KMS-11 (cell line): ENCODE measurements around the gene ZBTB7C.
A peak's percentile ranks its signal among the peaks of the same experiment; 100 is the strongest.

Experiments used
- H2AFZ ChIP-seq: fragments of 200-600 bp; sonication (generic); 2 replicates; pipeline ENCODE4 v1.6.1; 2016; ENCODE audit warnings: antibody characterized with exemption, mixed run types, low read depth
- H3K27ac ChIP-seq: fragments of 200-600 bp; sonication (generic); 2 replicates; pipeline ENCODE4 v1.6.1; 2016; ENCODE audit warnings: mild to moderate bottlenecking, mixed run types
- H3K27me3 ChIP-seq: fragments of 200-600 bp; sonication (generic); 2 replicates; pipeline ENCODE4 v1.6.1; 2017; ENCODE audit warnings: mild to moderate bottlenecking, low read depth, mixed run types, moderate library complexity; ENCODE audit not compliant: insufficient read depth
- H3K36me3 ChIP-seq: fragments of 200-600 bp; sonication (generic); 2 replicates; pipeline ENCODE4 v1.6.1; 2017; ENCODE audit warnings: mild to moderate bottlenecking, mixed run types; ENCODE audit not compliant: insufficient read depth
- H3K4me1 ChIP-seq: fragments of 200-600 bp; sonication (generic); 2 replicates; pipeline ENCODE4 v1.6.1; 2016; ENCODE audit warnings: mild to moderate bottlenecking, low read depth, mixed run types; ENCODE audit not compliant: poor library complexity, severe bottlenecking
- H3K4me2 ChIP-seq: fragments of 200-600 bp; sonication (generic); 2 replicates; pipeline ENCODE4 v1.7.0; 2016; ENCODE audit warnings: mild to moderate bottlenecking, mixed run types
- H3K4me3 ChIP-seq: fragments of 200-600 bp; sonication (generic); IDR thresholded peaks from 2 replicates; pipeline ENCODE4 v1.6.1; 2017; ENCODE audit warnings: low read depth, low read length, mixed read lengths; ENCODE audit not compliant: insufficient read depth
- H3K79me2 ChIP-seq: fragments of 200-600 bp; sonication (generic); 2 replicates; pipeline ENCODE4 v1.6.1; 2016; ENCODE audit warnings: low read depth, mixed run types; ENCODE audit not compliant: insufficient read depth
- H3K9ac ChIP-seq: fragments of 200-600 bp; sonication (generic); 2 replicates; pipeline ENCODE4 v1.6.1; 2016; ENCODE audit warnings: mild to moderate bottlenecking, mixed run types
- H4K20me1 ChIP-seq: fragments of 200-600 bp; sonication (generic); 2 replicates; pipeline ENCODE4 v1.6.1; 2016; ENCODE audit warnings: mild to moderate bottlenecking, mixed run types; ENCODE audit not compliant: insufficient read depth
- CTCF ChIP-seq: fragments of 200-600 bp; sonication (generic); conservative IDR thresholded peaks from 2 replicates; pipeline ENCODE4 v1.6.1; 2017; ENCODE audit warnings: low read depth, mild to moderate bottlenecking, antibody characterized with exemption, low read length, moderate library complexity, mixed read lengths

The ZBTB7C gene

GRCh38 chr18:47997338-47997780 lies 411.8 kb downstream of the ZBTB7C start:
- Histone ChIP-seq H3K79me2 (no peaks in the 10 kb centered on the region), H3K4me2 (no peak overlapping the region), H3K27ac (no peak overlapping the region), H2AFZ (no peak overlapping the region), H3K4me3 (no peak overlapping the region), H3K9ac (no peak overlapping the region), H3K27me3 (no peaks in the 10 kb centered on the region), H3K36me3 (no peaks in the 10 kb centered on the region), H3K4me1 (no peaks in the 10 kb centered on the region), H4K20me1 (no peaks in the 10 kb centered on the region)
- peak; percentile 80 for TF ChIP-seq CTCF

- Histone ChIP-seq H3K4me2 (no peak overlapping the region), H3K27ac (no peak overlapping the region), H3K36me3 (no peaks in the 10 kb centered on the region), H2AFZ (no peak overlapping the region), H4K20me1 (no peaks in the 10 kb centered on the region), H3K4me1 (no peaks in the 10 kb centered on the region), H3K79me2 (no peaks in the 10 kb centered on the region), H3K9ac (no peak overlapping the region), H3K4me3 (no peak overlapping the region), H3K27me3 (no peaks in the 10 kb centered on the region)
- TF ChIP-seq CTCF: no peak
These were observed 413.1 kb downstream of the ZBTB7C start for GRCh38 chr18:47996091-47996541.

- no peak overlapping the region for H3K9ac ChIP-seq
- H2AFZ ChIP-seq: no peak overlapping the region
- no peaks in the 10 kb centered on the region for H3K36me3 ChIP-seq
- H3K79me2 ChIP-seq: no peaks in the 10 kb centered on the region
- H4K20me1 ChIP-seq: no peaks in the 10 kb centered on the region
- no peak for TF ChIP-seq CTCF
- H3K27ac ChIP-seq: no peak overlapping the region
- H3K4me3 ChIP-seq: no peak overlapping the region
- H3K4me2 ChIP-seq: no peak overlapping the region
- no peaks in the 10 kb centered on the region for H3K4me1 ChIP-seq
- no peaks in the 10 kb centered on the region for H3K27me3 ChIP-seq
These were observed 413.5 kb downstream of the ZBTB7C start for GRCh38 chr18:47995654-47996053.

- Histone ChIP-seq H4K20me1 (no peaks in the 10 kb centered on the region), H3K4me2 (no peak overlapping the region), H3K79me2 (no peaks in the 10 kb centered on the region), H3K27me3 (no peaks in the 10 kb centered on the region), H3K36me3 (no peaks in the 10 kb centered on the region), H3K27ac (no peak overlapping the region), H3K4me3 (no peak overlapping the region), H2AFZ (no peak overlapping the region), H3K4me1 (no peaks in the 10 kb centered on the region), H3K9ac (no peak overlapping the region)
- no peak for TF ChIP-seq CTCF
These were observed 415.8 kb downstream of the ZBTB7C start for GRCh38 chr18:47993409-47993808.
